HepG2 (cell line): ENCODE data around the gene PDCD10. TPM values are rescaled to one million over a fixed set of nuclear protein-coding genes. Genes with fewer than 3 reads are reported as not detected.

Experiments
- ATF7-NPFF ChIP-seq: sonication (generic); formaldehyde crosslinking; IDR thresholded peaks from 2 replicates; pipeline ENCODE4 v1.8.1; 2023; ENCODE audit warnings: mild to moderate bottlenecking, low read depth, missing genetic modification reagents, moderate library complexity
- CBX5 ChIP-seq: sonication (generic); formaldehyde crosslinking; IDR thresholded peaks from 2 replicates; pipeline ENCODE4 v1.4.0; 2020; ENCODE audit warnings: missing genetic modification reagents, borderline replicate concordance
- CSRNP1 ChIP-seq: sonication (generic); formaldehyde crosslinking; IDR thresholded peaks from 2 replicates; pipeline ENCODE4 v1.8.1; 2023; ENCODE audit warnings: mild to moderate bottlenecking, missing genetic modification reagents
- HNF1A ChIP-seq, 2 experiments: sonication (generic) in 1 of 2; formaldehyde crosslinking in 1 of 2; IDR thresholded peaks; 2 replicates each; pipeline versions ENCODE4 v1.4.0 to v1.6.1; 2016 to 2020; ENCODE audit warnings: borderline replicate concordance in 1 of 2, low read depth in 1 of 2, mild to moderate bottlenecking in 1 of 2, missing genetic modification reagents in 1 of 2
- MIXL1 ChIP-seq: IDR thresholded peaks from 2 replicates; pipeline ENCODE4 v1.6.1; 2016
- MZF1 ChIP-seq: sonication (generic); formaldehyde crosslinking; IDR thresholded peaks from 2 replicates; pipeline ENCODE4 v1.8.1; 2023; ENCODE audit warnings: mild to moderate bottlenecking, missing genetic modification reagents, borderline replicate concordance
- NR2F1 ChIP-seq, 2 experiments: fragments of 450-650 bp in 1 of 2; formaldehyde crosslinking in 1 of 2; IDR thresholded peaks; 2 replicates each; pipeline versions ENCODE4 v1.5.0 to v1.6.1; 2016 to 2020; ENCODE audit warnings: mild to moderate bottlenecking in 1 of 2, missing compliant biosample characterization in 1 of 2, missing genetic modification reagents in 1 of 2, moderate library complexity in 1 of 2
- SOX6 ChIP-seq, 2 experiments: fragments of 450-650 bp in 1 of 2; sonication (generic) in 1 of 2; formaldehyde crosslinking in 1 of 2; IDR thresholded peaks; 2 replicates each; pipeline versions ENCODE4 v1.4.0 to v1.6.1; 2017 to 2020; ENCODE audit warnings: antibody characterized with exemption in 1 of 2, mild to moderate bottlenecking in 1 of 2, missing genetic modification reagents in 1 of 2
- TCF7 ChIP-seq: sonication (generic); IDR thresholded peaks from 2 replicates; pipeline ENCODE4 v1.6.1; 2016; ENCODE audit warnings: antibody characterized with exemption, low read depth
- ZBTB14 ChIP-seq: sonication (generic); formaldehyde crosslinking; IDR thresholded peaks from 2 replicates; pipeline ENCODE4 v1.4.0; 2020; ENCODE audit warnings: missing genetic modification reagents
- ZBTB2 ChIP-seq: sonication (generic); formaldehyde crosslinking; IDR thresholded peaks from 2 replicates; pipeline ENCODE4 v1.8.0; 2022; ENCODE audit warnings: low read depth, missing genetic modification reagents
- ZFP41 ChIP-seq: sonication (generic); formaldehyde crosslinking; IDR thresholded peaks from 2 replicates; pipeline ENCODE4 v1.4.0; 2020; ENCODE audit warnings: mild to moderate bottlenecking, missing genetic modification reagents, borderline replicate concordance
- ZMYM4 ChIP-seq: sonication (generic); formaldehyde crosslinking; IDR thresholded peaks from 2 replicates; pipeline ENCODE4 v1.8.1; 2023; ENCODE audit warnings: mild to moderate bottlenecking, missing genetic modification reagents
- ZNF121 ChIP-seq: sonication (generic); formaldehyde crosslinking; IDR thresholded peaks from 2 replicates; pipeline ENCODE4 v1.5.0; 2020; ENCODE audit warnings: mild to moderate bottlenecking, missing genetic modification reagents
- ZNF234 ChIP-seq: sonication (generic); formaldehyde crosslinking; conservative IDR thresholded peaks from 2 replicates; pipeline ENCODE4 v1.5.1; 2020; ENCODE audit warnings: mild to moderate bottlenecking, missing genetic modification reagents
- ZNF331 ChIP-seq: sonication (generic); formaldehyde crosslinking; IDR thresholded peaks from 2 replicates; pipeline ENCODE4 v1.4.0; 2020; ENCODE audit warnings: missing genetic modification reagents
- ZNF878 ChIP-seq: sonication (generic); formaldehyde crosslinking; IDR thresholded peaks from 2 replicates; pipeline ENCODE4 v1.8.1; 2023; ENCODE audit warnings: mild to moderate bottlenecking, missing genetic modification reagents, moderate library complexity
- ZSCAN22 ChIP-seq: sonication (generic); formaldehyde crosslinking; IDR thresholded peaks from 2 replicates; pipeline ENCODE4 v1.4.0; 2020; ENCODE audit warnings: mild to moderate bottlenecking, missing genetic modification reagents
- polyA plus RNA-seq, 8 experiments: library from polyadenylated mRNA; depleted of rRNA in 3 of 8; stranded (reverse) in 7 of 8; unstranded in 1 of 8; fragments of >200 nt; fragmentation: Illumina TruSeq in 4 of 8; extraction: Trizol in 4 of 8; gene quantifications; 2 replicates each; pipeline versions ENCODE4 v1.2.1 to v1.2.3, GENCODE V29; 2011 to 2016; ENCODE audit warnings: low read depth in 4 of 8, missing spikeins in 1 of 8, mixed read lengths in 1 of 8; ENCODE audit not compliant: insufficient read depth in 1 of 8
- total RNA-seq, 5 experiments: library from RNA; depleted of rRNA; stranded (reverse); fragments of >200 nt; fragmentation: Illumina TruSeq; extraction: Trizol; gene quantifications; 2 replicates each; pipeline ENCODE4 v1.2.3, GENCODE V29; 2016; ENCODE audit warnings: low read depth in 1 of 5

The PDCD10 gene
- total and polyA plus RNA-seq, 2 of the 13 experiments (the other 11 are each of a cell fraction or from before 2014, with no cell fraction given) = 48.5 to 53.9 TPM

GRCh38 chr3:167734498-167735232 lies at the start of gene PDCD10 (continued):
- peak; percentile 81 for TF ChIP-seq ZMYM4 (CRISPR knock-in tag)
- no peak for TF ChIP-seq MIXL1 (CRISPR knock-in tag)
- TF ChIP-seq MZF1 (CRISPR knock-in tag) = peak; percentile 87; the same call in 1 of the 2 replicates
- TF ChIP-seq ZNF234 (CRISPR knock-in tag) = no peak
- no peak for TF ChIP-seq ZNF878 (CRISPR knock-in tag)
- no peak for TF ChIP-seq ZSCAN22 (CRISPR knock-in tag)
- no peak; the same call in 1 of the 2 replicates for TF ChIP-seq ZFP41 (CRISPR knock-in tag)
- no peak for TF ChIP-seq CBX5 (CRISPR knock-in tag)
- TF ChIP-seq ZNF331 (CRISPR knock-in tag) = no peak
- peak; percentile 9; the same call in 1 of the 2 replicates for TF ChIP-seq HNF1A (IDR thresholded peaks at IDR 0.05; ENCODE audit: low read depth)
- TF ChIP-seq HNF1A (CRISPR knock-in tag; IDR thresholded peaks at IDR 0.05; ENCODE audit: borderline replicate concordance) = no peak
- no peak for TF ChIP-seq ZNF121 (CRISPR knock-in tag)
- TF ChIP-seq CSRNP1 = no peak
- no peak for TF ChIP-seq SOX6 (IDR thresholded peaks at IDR 0.05)
- 0 out of 2 replicates have a peak, but pooled peaks have one; percentile 8 for TF ChIP-seq SOX6 (CRISPR knock-in tag; IDR thresholded peaks at IDR 0.05)
- 0 out of 4 replicates have a peak, but pooled peaks of 1 of the 2 experiments have one; percentile 33 for TF ChIP-seq NR2F1 (CRISPR knock-in tag; IDR thresholded peaks at IDR 0.05)
- TF ChIP-seq ATF7-NPFF (CRISPR knock-in tag) = 0 out of 2 replicates have a peak, but pooled peaks have one; percentile 76
- TF ChIP-seq TCF7 = no peak; the same call in 1 of the 2 replicates
- no peak for TF ChIP-seq ZBTB14 (CRISPR knock-in tag)
- 0 out of 2 replicates have a peak, but pooled peaks have one; percentile 33 for TF ChIP-seq ZBTB2 (CRISPR knock-in tag)
